Progenitor cell of endocrine pancreas (in vitro differentiated cells): ENCODE measurements around the gene SPOCK1. TPM values are rescaled to one million over a fixed set of nuclear protein-coding genes. Genes with fewer than 3 reads are reported as not detected.

Source experiments
- DNase-seq: peaks from one replicate; pipeline ENCODE4 v3.0.0; 2021; ENCODE audit warnings: low spot score; ENCODE audit not compliant: unreplicated experiment
- H3K27ac Mint-ChIP-seq: 2 replicates; pipeline ENCODE4 v1.8.0; 2021; ENCODE audit warnings: mild to moderate bottlenecking, moderate library complexity, mixed read lengths
- H3K27me3 Mint-ChIP-seq: 2 replicates; pipeline ENCODE4 v1.8.0; 2021; ENCODE audit warnings: mixed read lengths
- H3K36me3 Mint-ChIP-seq: 2 replicates; pipeline ENCODE4 v1.8.0; 2022; ENCODE audit warnings: mixed read lengths; ENCODE audit not compliant: insufficient read depth
- H3K4me1 Mint-ChIP-seq: 2 replicates; pipeline ENCODE4 v1.8.0; 2021; ENCODE audit warnings: low read depth, mixed read lengths
- H3K4me3 Mint-ChIP-seq: 2 replicates; pipeline ENCODE4 v1.8.0; 2021; ENCODE audit warnings: low read depth, mild to moderate bottlenecking, moderate library complexity, mixed read lengths
- H3K9me3 Mint-ChIP-seq: 2 replicates; pipeline ENCODE4 v1.8.0; 2021; ENCODE audit warnings: low read depth, mixed read lengths
- total RNA-seq: library from RNA; stranded (reverse); gene quantifications from 2 replicates; pipeline ENCODE4 v1.2.1, GENCODE V29; 2021
- TF ChIP-seq, protein P1 (sequence below): fragments of 200-600 bp; sonication (generic); IDR thresholded peaks from one replicate; pipeline ENCODE4 v1.5.0; 2021; ENCODE audit warnings: antibody characterized with exemption, mild to moderate bottlenecking; ENCODE audit not compliant: unreplicated experiment

Gene SPOCK1
- total RNA-seq, 1 donor from 2014 or later: 41.4 TPM

DNA sequence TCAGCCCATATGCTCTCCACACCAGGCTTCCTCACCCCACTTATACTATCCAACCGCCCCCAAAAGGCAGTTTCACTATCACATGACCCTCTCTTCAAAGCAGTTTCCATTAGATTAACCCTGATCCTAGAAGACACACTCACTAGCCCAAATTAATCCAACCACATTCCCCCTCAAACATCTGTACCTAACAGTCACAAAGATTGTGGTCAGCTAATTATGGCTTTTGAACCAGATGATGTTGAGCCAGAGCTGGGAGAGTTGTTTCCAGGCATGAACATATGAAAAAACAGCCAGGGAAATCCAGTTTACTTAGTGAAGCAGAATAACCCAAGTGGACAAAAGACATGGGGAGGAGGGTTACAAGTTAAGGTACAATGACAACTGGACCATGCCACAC lies 131.2 kb downstream of the SPOCK1 start:
- Mint-ChIP-seq H3K9me3 (no peaks in the 10 kb centered on the region), H3K36me3 (no peaks in the 10 kb centered on the region), H3K27me3 (peaks cover 18% of the 10 kb centered on the region), H3K4me1 (peaks cover 2% of the 10 kb centered on the region), H3K27ac (no peak overlapping the region), H3K4me3 (no peak overlapping the region)
- TF ChIP-seq, protein P1, sequence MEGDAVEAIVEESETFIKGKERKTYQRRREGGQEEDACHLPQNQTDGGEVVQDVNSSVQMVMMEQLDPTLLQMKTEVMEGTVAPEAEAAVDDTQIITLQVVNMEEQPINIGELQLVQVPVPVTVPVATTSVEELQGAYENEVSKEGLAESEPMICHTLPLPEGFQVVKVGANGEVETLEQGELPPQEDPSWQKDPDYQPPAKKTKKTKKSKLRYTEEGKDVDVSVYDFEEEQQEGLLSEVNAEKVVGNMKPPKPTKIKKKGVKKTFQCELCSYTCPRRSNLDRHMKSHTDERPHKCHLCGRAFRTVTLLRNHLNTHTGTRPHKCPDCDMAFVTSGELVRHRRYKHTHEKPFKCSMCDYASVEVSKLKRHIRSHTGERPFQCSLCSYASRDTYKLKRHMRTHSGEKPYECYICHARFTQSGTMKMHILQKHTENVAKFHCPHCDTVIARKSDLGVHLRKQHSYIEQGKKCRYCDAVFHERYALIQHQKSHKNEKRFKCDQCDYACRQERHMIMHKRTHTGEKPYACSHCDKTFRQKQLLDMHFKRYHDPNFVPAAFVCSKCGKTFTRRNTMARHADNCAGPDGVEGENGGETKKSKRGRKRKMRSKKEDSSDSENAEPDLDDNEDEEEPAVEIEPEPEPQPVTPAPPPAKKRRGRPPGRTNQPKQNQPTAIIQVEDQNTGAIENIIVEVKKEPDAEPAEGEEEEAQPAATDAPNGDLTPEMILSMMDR: no peak
- no peak for DNase-seq

DNA sequence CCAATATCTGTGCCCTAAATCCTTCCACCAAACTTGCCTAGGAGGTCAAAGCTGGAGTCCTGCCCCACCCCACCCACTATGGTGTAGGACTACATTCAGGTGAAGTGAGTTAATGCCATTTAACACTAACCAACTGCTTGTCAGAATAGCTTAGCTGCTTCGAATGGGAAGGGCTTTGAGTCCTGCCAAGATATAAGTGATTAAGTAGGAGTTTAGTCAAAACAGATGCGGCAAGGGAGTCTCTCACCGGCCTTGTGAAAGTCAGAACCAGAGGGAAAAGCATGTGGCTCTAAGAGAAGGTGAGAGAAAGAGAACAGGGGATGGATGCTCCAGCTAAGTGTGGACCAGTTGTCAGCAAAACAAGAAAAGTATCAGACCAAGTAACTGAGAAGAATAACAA lies 132.6 kb downstream of the SPOCK1 start:
- peaks cover 13% of the 10 kb centered on the region for H3K27me3 Mint-ChIP-seq
- no peaks in the 10 kb centered on the region for H3K9me3 Mint-ChIP-seq
- peak overlapping the region; percentile 74 for H3K27ac Mint-ChIP-seq
- no peaks in the 10 kb centered on the region for H3K36me3 Mint-ChIP-seq
- TF ChIP-seq, protein P1: no peak
- DNase-seq: no peak
- H3K4me1 Mint-ChIP-seq: peaks cover 2% of the 10 kb centered on the region
- no peak overlapping the region for H3K4me3 Mint-ChIP-seq

DNA sequence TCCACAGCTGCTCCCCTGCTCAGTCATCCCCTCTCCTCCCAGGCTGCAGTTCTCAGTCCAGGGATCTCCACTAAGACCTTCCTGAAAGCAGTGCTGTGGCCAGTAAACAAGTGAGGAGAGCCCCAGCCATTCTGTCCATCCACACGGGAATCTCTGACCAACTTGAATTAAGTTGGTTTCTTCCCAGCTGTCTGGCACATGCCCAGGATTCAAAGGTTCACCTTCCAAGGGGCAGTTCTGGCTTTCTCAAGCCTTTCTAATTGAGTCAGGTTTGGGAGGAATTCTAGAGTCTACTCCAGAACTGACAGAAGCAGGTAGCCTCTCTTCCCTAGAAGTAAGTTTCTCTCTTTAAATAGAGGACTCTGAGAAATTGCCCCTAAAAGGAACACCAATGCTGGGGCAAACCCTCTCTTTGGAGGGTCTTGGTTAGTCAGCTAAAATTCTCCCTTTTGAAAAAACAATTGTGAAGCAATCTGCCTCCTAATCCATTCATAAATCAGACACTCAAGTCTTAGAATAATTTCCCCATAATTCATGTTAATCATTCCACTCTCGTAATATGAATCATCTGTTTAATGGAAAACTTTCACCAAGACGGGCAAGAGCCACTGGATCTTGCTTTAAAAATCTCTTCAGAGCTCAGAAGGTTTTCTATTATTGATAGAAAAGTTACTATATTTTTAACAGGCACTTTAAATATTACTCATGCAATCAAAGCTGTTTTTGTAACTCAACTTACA lies 133.8 kb downstream of the SPOCK1 start:
- H3K27me3 Mint-ChIP-seq: peaks cover 13% of the 10 kb centered on the region
- no peak overlapping the region for H3K4me3 Mint-ChIP-seq
- no peaks in the 10 kb centered on the region for H3K9me3 Mint-ChIP-seq
- TF ChIP-seq, protein P1: no peak
- no peaks in the 10 kb centered on the region for H3K36me3 Mint-ChIP-seq
- DNase-seq: no peak
- no peak overlapping the region for H3K27ac Mint-ChIP-seq
- H3K4me1 Mint-ChIP-seq: peaks cover 2% of the 10 kb centered on the region

DNA sequence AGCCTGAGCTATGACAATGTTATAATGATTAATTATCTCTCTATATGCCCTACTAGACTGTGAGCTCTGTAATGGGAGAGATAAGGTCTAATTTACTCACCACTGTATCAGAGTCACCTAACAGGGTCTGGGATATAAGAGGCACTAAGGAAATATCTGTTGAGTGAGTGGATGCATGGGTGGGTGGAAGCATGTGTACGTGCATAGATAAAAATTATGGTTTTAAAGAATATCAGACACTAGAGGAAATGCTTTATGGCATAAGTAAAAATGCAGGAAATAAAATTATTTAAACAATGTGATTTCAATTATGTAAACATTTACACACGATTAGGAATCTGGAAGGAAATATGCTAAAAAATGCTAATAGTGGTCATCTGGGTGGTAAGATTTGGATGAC lies 137.8 kb downstream of the SPOCK1 start:
- no peak for DNase-seq
- H3K4me1 Mint-ChIP-seq: peaks cover 2% of the 10 kb centered on the region
- H3K27ac Mint-ChIP-seq: no peak overlapping the region
- TF ChIP-seq, protein P1: no peak
- no peak overlapping the region for H3K4me3 Mint-ChIP-seq
- peaks cover 23% of the 10 kb centered on the region for H3K27me3 Mint-ChIP-seq
- no peaks in the 10 kb centered on the region for H3K9me3 Mint-ChIP-seq
- H3K36me3 Mint-ChIP-seq: no peaks in the 10 kb centered on the region

DNA sequence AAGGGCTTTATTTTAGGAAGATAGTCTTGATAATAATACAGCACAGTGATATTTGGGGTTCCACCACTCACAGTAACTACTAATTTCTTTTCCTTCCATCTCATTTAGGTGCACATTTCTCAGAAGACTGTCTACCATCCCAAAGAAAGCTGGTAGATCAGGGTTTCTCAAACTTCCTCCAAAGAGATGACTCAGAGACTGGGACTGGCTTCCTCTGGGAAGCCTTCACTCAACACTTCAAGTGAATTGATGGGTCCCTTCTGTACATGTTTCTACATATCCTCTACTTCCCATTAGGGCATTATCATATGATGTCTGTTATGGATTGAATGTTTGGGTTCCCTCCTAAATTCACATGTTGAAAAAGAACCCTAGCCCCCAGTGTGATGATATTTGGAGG lies 138.5 kb downstream of the SPOCK1 start:
- no peak for DNase-seq
- H3K4me1 Mint-ChIP-seq: peaks cover 2% of the 10 kb centered on the region

More for the DNA sequence above, 138.5 kb downstream of the SPOCK1 start:
- H3K4me3 Mint-ChIP-seq: no peak overlapping the region
- H3K27ac Mint-ChIP-seq: no peak overlapping the region
- TF ChIP-seq, protein P1: no peak
- peaks cover 19% of the 10 kb centered on the region for H3K27me3 Mint-ChIP-seq
- H3K36me3 Mint-ChIP-seq: no peaks in the 10 kb centered on the region
- no peaks in the 10 kb centered on the region for H3K9me3 Mint-ChIP-seq
